Activated CD4-positive, alpha-beta T cell treated with anti-CD3 and anti-CD28 coated beads, Interleukin-2, amount 50 U/mL, for 24 hours (primary cell): ENCODE data around the gene PRR13.

Experiments used
- DNase-seq, 2 donors: peaks; one replicate each; pipeline ENCODE4 v3.0.0-alpha.2; 2020; ENCODE audit warnings: low read depth in 1 of 2, low spot score in 1 of 2

PRR13 gene

DNA sequence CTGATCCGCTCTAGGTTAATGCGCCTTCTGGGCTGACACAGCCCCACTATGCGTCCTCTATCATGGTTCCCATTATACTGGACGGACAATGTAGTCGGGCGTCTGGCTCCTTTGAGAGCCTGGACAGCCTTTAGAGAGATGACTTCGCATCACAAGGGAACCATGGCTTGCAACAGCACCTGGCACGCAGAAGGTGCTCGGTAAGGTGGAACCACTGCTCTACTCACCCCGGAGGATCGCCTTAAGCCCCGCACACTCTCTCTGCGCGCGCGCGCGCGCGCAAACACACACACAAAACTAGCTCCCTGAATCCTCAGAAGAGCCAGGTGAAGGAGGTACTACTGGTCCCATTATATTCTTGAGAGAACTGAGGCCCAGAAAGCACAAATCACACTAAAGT, 50.7 kb downstream of the PRR13 start:
- no peak for DNase-seq

DNA sequence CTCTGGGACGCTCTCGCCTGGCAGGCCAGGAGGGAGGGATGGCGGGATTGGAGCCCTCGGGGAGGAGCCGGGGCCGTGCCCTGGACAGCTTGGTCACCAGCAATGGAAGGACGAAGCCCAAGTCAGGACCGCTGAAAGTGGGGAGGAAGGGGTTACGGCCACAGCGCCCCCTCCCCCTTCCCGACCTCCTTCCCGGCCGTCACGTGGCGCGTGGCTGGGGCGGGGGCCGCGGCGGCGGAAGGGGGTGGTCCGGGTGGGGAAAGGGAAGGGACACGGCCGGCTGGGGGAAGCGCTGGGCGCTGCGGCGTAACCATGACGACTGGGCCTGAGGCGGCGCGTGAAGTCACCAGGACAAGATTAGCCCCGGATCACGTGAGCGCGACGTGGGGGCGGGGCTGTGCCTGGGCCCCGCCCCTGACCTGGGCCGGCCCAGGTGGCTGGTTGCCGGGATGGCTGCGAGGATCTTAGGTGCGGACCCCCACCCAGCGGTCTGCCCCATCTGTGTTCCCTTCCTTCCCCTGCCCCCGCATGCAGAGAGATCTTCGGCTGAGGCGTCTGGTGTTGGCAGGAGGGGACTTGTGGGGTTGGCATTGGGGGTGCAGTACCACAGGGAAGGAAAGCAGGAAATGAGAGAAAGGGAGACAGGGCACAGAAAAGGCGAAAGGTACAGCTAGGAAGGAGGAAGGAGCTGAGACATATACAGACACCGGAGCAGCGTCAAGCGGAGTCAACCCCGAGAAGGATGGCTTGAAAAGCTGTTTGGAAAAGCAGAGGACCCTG, 51.5 kb downstream of the PRR13 start:
- DNase-seq = peak; percentile 69 to 76

DNA sequence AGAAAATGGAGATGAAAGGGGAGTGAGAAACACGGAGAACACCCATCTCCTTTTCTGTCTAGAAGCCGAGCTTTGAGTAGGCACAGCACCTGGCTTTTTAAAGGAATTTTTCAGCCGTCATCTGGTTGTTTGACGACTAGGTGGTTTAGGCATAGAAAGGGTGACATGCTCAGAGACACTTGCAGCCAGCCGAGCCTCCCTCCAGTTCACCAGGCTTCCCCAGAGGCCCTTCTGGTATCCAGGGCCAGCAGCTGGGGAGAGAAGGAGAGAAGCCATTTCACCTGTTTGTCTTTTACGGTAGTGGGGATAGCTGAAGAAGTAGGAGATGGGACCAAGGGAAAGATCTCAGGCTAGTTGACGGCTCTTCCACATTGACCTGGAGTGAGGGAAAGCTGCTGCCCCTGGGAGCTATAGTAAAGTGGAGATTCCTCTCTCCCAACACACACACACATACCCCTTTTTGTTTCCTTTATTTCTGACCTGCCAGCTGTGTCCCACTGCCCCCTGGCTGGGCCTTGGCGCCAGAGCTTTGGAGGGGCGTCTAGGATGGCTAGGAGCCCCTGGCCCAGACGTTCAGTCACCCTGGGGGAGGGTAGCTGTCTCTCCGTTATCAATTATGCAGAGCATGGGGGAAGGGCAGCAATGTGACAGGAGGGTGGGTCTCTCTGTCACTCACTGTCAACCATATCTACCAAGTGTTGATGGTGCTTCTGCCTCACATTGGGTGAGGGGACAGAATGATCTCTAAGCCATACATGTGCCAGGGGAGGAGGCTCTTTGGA, 52.3 kb downstream of the PRR13 start:
- no peak for DNase-seq
